Prostate gland (tissue), 2 donors: ENCODE results near the gene KRT75. TPM values are rescaled to one million over a fixed set of nuclear protein-coding genes. Genes with fewer than 3 reads are reported as not detected.

ENCODE experiments used
- DNase-seq: peaks from one replicate; pipeline ENCODE4 v3.0.0-alpha.2; 2019; ENCODE audit warnings: low spot score
- H3K27ac ChIP-seq, 2 donors: fragments of 200-600 bp; sonication (generic); 2 replicates each; pipeline ENCODE4 v1.5.1; 2017 to 2019
- H3K27me3 ChIP-seq: fragments of 200-600 bp; sonication (generic); replicated peaks from 2 replicates; pipeline ENCODE4 v1.5.1; 2019; ENCODE audit not compliant: insufficient read depth
- H3K36me3 ChIP-seq, 2 donors: fragments of 200-600 bp; sonication (generic); 1 replicate in 1 of 2; 2 replicates in 1 of 2; pipeline versions ENCODE4 v1.5.1 to v1.8.1; 2017 to 2019
- H3K4me1 ChIP-seq: fragments of 200-600 bp; sonication (generic); replicated peaks from 2 replicates; pipeline ENCODE4 v1.5.1; 2019
- H3K4me3 ChIP-seq, 2 donors: fragments of 200-600 bp; sonication (generic); 2 replicates each; pipeline ENCODE4 v1.5.1; 2017 to 2019
- H3K9me3 ChIP-seq: fragments of 200-600 bp; sonication (generic); 2 replicates; pipeline ENCODE4 v1.5.1; 2017
- CTCF ChIP-seq, 4 experiments: fragments of 200-600 bp in 2 of 4; fragments of 450-650 bp in 2 of 4; sonication (generic) in 2 of 4; IDR thresholded peaks; 1 replicate in 3 of 4; 2 replicates in 1 of 4; pipeline ENCODE4 v1.5.1; 2016 to 2019; ENCODE audit warnings: antibody characterized with exemption in 4 of 4, mild to moderate bottlenecking in 2 of 4, moderate library complexity in 2 of 4
- POLR2A ChIP-seq: fragments of 450-650 bp; IDR thresholded peaks from one replicate; pipeline ENCODE4 v1.6.1; 2016; ENCODE audit warnings: antibody characterized with exemption, mild to moderate bottlenecking
- POLR2AphosphoS5 ChIP-seq: sonication (generic); formaldehyde crosslinking; IDR thresholded peaks from one replicate; pipeline ENCODE4 v1.6.1; 2017; ENCODE audit warnings: antibody characterized with exemption
- WGBS: methylation state at CpG from one replicate; pipeline ENCODE4 v1.1.5; 2018; 5-methylcytosine and 5-hydroxymethylcytosine counted together
- intact Hi-C: fragments of 100-400 bp; cut with DNase I; formaldehyde crosslinking; loops from one replicate; pipeline ENCODE4 v1.14.2; 2022
- total RNA-seq, 2 donors: library from RNA; depleted of rRNA; stranded (reverse); fragments of >200 nt; gene quantifications; one replicate each; pipeline ENCODE4 v1.1.0, GENCODE V29; 2016

Gene KRT75
- total RNA-seq, 2 donors from 2014 or later, result not detected

- Histone ChIP-seq H3K36me3 (no peaks in the 10 kb centered on the region), H3K27me3 (no peaks in the 10 kb centered on the region), H3K4me3 (no peak overlapping the region), H3K4me1 (no peaks in the 10 kb centered on the region), H3K9me3 (no peaks in the 10 kb centered on the region), H3K27ac (no peak overlapping the region)
- no peak for DNase-seq
- WGBS, result 84% methylated on average over 5 of the region's 5 CpGs
- intact Hi-C loops, result no loop called here
- TF ChIP-seq POLR2A, result no peak
- TF ChIP-seq POLR2AphosphoS5, result no peak
- TF ChIP-seq CTCF (IDR thresholded peaks at IDR 0.05), result no peak
These were observed 26.3 kb downstream of the KRT75 start for GRCh38 chr12:52407918-52408317.

GRCh38 chr12:52405922-52406385 lies 28.2 kb downstream of the KRT75 start, which contains the start of gene KRT82:
Gene KRT82 (minus strand): TSS chr12:52406335. CDS start chr12:52406277, 58 bp downstream.
- H3K36me3 ChIP-seq, result no peaks in the 10 kb centered on the region
- intact Hi-C loops, result no loop called here
- WGBS, result 97% methylated on average over 13 of the region's 14 CpGs
- TF ChIP-seq CTCF (IDR thresholded peaks at IDR 0.05) (no peak), POLR2A (no peak), POLR2AphosphoS5 (no peak)
- no peak within 1 kb of the TSS for H3K27ac ChIP-seq
- no peak for DNase-seq
- H3K4me1 ChIP-seq, result no peaks in the 10 kb centered on the region
- H3K27me3 ChIP-seq, result no peaks in the 10 kb centered on the region
- H3K9me3 ChIP-seq, result no peaks in the 10 kb centered on the region
- no peak within 1 kb of the TSS for H3K4me3 ChIP-seq

GRCh38 chr12:52404951-52405350 lies 29.2 kb downstream of the KRT75 start:
- no peaks in the 10 kb centered on the region for H3K27me3 ChIP-seq
- intact Hi-C loops, result no loop called here
- H3K36me3 ChIP-seq, result no peaks in the 10 kb centered on the region
- no peak overlapping the region for H3K4me3 ChIP-seq
- no peak for DNase-seq
- no peaks in the 10 kb centered on the region for H3K9me3 ChIP-seq
- no peak overlapping the region for H3K27ac ChIP-seq
- H3K4me1 ChIP-seq, result no peaks in the 10 kb centered on the region
- WGBS, result 96% methylated on average over 3 of the region's 3 CpGs
- TF ChIP-seq CTCF (IDR thresholded peaks at IDR 0.05) (no peak), POLR2A (no peak), POLR2AphosphoS5 (no peak)

- Histone ChIP-seq H3K4me1 (no peaks in the 10 kb centered on the region), H3K27me3 (no peaks in the 10 kb centered on the region), H3K27ac (no peak overlapping the region), H3K36me3 (no peaks in the 10 kb centered on the region), H3K4me3 (no peak overlapping the region), H3K9me3 (no peaks in the 10 kb centered on the region)
- 95% methylated on average over 9 of the region's 9 CpGs for WGBS
- no peak for DNase-seq
- intact Hi-C loops, result no loop called here
- TF ChIP-seq CTCF (IDR thresholded peaks at IDR 0.05), result no peak
- no peak for TF ChIP-seq POLR2A
- no peak for TF ChIP-seq POLR2AphosphoS5
These were observed 30.6 kb downstream of the KRT75 start for GRCh38 chr12:52403561-52403960.

GRCh38 chr12:52402873-52403540 lies 31.2 kb downstream of the KRT75 start:
- DNase-seq, result no peak
- Histone ChIP-seq H3K27me3 (no peaks in the 10 kb centered on the region), H3K4me1 (no peaks in the 10 kb centered on the region), H3K4me3 (no peak overlapping the region), H3K36me3 (no peaks in the 10 kb centered on the region), H3K27ac (no peak overlapping the region), H3K9me3 (no peaks in the 10 kb centered on the region)
- intact Hi-C loops, result no loop called here
- 65% methylated on average over 3 of the region's 3 CpGs for WGBS
- TF ChIP-seq CTCF (IDR thresholded peaks at IDR 0.05) (no peak), POLR2AphosphoS5 (no peak), POLR2A (no peak)
